ENCODE measurements around the gene ZNF277.

Gene ZNF277

GRCh38 chr7:112359086-112359485 lies 152.6 kb downstream of the ZNF277 start:
- CTCF ChIA-PET, result no interaction called here

GRCh38 chr7:112360681-112361080 lies 154.2 kb downstream of the ZNF277 start:
- CTCF ChIA-PET, result no interaction called here
- H3K4me3 ChIP-seq (ENCODE audit: low read depth, low read length), result no peak overlapping the region
- no peak for DNase-seq (ENCODE audit: low read depth, low spot score)
- POLR2A ChIA-PET, result no interaction called here
- TF ChIP-seq CTCF (IDR thresholded peaks at IDR 0.05; ENCODE audit: insufficient read depth, low read length, missing control alignments), result no peak

More at GRCh38 chr7:112359086-112359485, 152.6 kb downstream of the ZNF277 start:
- DNase-seq (ENCODE audit: low read depth, low spot score), result no peak
- no peak overlapping the region for H3K4me3 ChIP-seq (ENCODE audit: low read depth, low read length)
- POLR2A ChIA-PET, result no interaction called here
- TF ChIP-seq CTCF (IDR thresholded peaks at IDR 0.05; ENCODE audit: insufficient read depth, low read length, missing control alignments), result no peak

- no peak for DNase-seq (ENCODE audit: low read depth, low spot score)
- POLR2A ChIA-PET, result no interaction called here
- no peak for TF ChIP-seq CTCF (IDR thresholded peaks at IDR 0.05; ENCODE audit: insufficient read depth, low read length, missing control alignments)
- CTCF ChIA-PET, result no interaction called here
- H3K4me3 ChIP-seq (ENCODE audit: low read depth, low read length), result no peak overlapping the region
Observed at GRCh38 chr7:112361154-112361553, 154.7 kb downstream of the ZNF277 start.

GRCh38 chr7:112362053-112362650 lies 155.7 kb downstream of the ZNF277 start:
- no peak for DNase-seq (ENCODE audit: low read depth, low spot score)
- no peak overlapping the region for H3K4me3 ChIP-seq (ENCODE audit: low read depth, low read length)
- CTCF ChIA-PET, result no interaction called here
- POLR2A ChIA-PET, result no interaction called here
- TF ChIP-seq CTCF (IDR thresholded peaks at IDR 0.05; ENCODE audit: insufficient read depth, low read length, missing control alignments), result no peak

GRCh38 chr7:112362731-112363131 lies 156.2 kb downstream of the ZNF277 start:
- no peak for DNase-seq (ENCODE audit: low read depth, low spot score)
- H3K4me3 ChIP-seq (ENCODE audit: low read depth, low read length), result no peak overlapping the region
- POLR2A ChIA-PET, result no interaction called here
- CTCF ChIA-PET, result no interaction called here
- no peak for TF ChIP-seq CTCF (IDR thresholded peaks at IDR 0.05; ENCODE audit: insufficient read depth, low read length, missing control alignments)

- ChIA-PET POLR2A (no interaction called here), CTCF (no interaction called here)
- DNase-seq (ENCODE audit: low read depth, low spot score), result no peak
- H3K4me3 ChIP-seq (ENCODE audit: low read depth, low read length), result no peak overlapping the region
- no peak for TF ChIP-seq CTCF (IDR thresholded peaks at IDR 0.05; ENCODE audit: insufficient read depth, low read length, missing control alignments)
Observed at GRCh38 chr7:112364388-112364787, 157.9 kb downstream of the ZNF277 start.
